Neural progenitor cell (in vitro differentiated cells): ENCODE measurements around the gene PDGFD.

ENCODE experiments used
- CTCF ChIP-seq: fragments of 200-600 bp; sonication (generic); IDR thresholded peaks from 2 replicates; pipeline ENCODE4 v1.5.1; 2017; ENCODE audit warnings: antibody characterized with exemption, mild to moderate bottlenecking
- EZH2 ChIP-seq: fragments of 200-600 bp; sonication (generic); IDR thresholded peaks from 2 replicates; pipeline ENCODE4 v1.6.1; 2017; ENCODE audit warnings: antibody characterized with exemption, mild to moderate bottlenecking, moderate library complexity
- EZH2phosphoT487 ChIP-seq: fragments of 200-600 bp; sonication (generic); IDR thresholded peaks from 2 replicates; pipeline ENCODE4 v1.6.1; 2017; ENCODE audit warnings: antibody characterized with exemption

GRCh38 chr11:104127828-104128227 is 36.1 kb downstream of the PDGFD start:
- TF ChIP-seq CTCF (no peak), EZH2 (no peak), EZH2phosphoT487 (no peak)
